DND-41 (cell line): ENCODE results near the gene TNFRSF19.

Experiments
- EZH2 ChIP-seq: IDR thresholded peaks from 3 replicates; pipeline ENCODE4 v1.6.1; 2012; ENCODE audit warnings: borderline replicate concordance, low read depth, mild to moderate bottlenecking, moderate library complexity, low read length, inconsistent platforms; ENCODE audit not compliant: severe bottlenecking
- TF ChIP-seq, protein P1 (sequence below): IDR thresholded peaks from 2 replicates; pipeline ENCODE4 v1.5.1; 2012; ENCODE audit warnings: borderline replicate concordance, low read length, moderate library complexity, mild to moderate bottlenecking; ENCODE audit not compliant: poor library complexity, severe bottlenecking; ENCODE audit errors: extremely low read depth

- TF ChIP-seq, protein P1, sequence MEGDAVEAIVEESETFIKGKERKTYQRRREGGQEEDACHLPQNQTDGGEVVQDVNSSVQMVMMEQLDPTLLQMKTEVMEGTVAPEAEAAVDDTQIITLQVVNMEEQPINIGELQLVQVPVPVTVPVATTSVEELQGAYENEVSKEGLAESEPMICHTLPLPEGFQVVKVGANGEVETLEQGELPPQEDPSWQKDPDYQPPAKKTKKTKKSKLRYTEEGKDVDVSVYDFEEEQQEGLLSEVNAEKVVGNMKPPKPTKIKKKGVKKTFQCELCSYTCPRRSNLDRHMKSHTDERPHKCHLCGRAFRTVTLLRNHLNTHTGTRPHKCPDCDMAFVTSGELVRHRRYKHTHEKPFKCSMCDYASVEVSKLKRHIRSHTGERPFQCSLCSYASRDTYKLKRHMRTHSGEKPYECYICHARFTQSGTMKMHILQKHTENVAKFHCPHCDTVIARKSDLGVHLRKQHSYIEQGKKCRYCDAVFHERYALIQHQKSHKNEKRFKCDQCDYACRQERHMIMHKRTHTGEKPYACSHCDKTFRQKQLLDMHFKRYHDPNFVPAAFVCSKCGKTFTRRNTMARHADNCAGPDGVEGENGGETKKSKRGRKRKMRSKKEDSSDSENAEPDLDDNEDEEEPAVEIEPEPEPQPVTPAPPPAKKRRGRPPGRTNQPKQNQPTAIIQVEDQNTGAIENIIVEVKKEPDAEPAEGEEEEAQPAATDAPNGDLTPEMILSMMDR: no peak
- no peak for TF ChIP-seq EZH2
Measured at GRCh38 chr13:23683084-23683483, 112.9 kb downstream of the TNFRSF19 start.
